Amygdala (tissue), 56 donors: ENCODE results near the gene SELENOP.

Experiments used
- DNase-seq, 56 donors: peaks; one replicate each; lab custom pipeline; 2025; lab: John Stamatoyannopoulos, UW

Gene SELENOP

GRCh38 chr5:42750507-42750906 is 61.2 kb downstream of the SELENOP start:
- DNase-seq, result no peak
